HepG2 (cell line): Measurements from ENCODE around the gene PARN. TPM values are rescaled to one million over a fixed set of nuclear protein-coding genes. Genes with fewer than 3 reads are reported as not detected.

Source experiments
- GABPB1 ChIP-seq: IDR thresholded peaks from 2 replicates; pipeline ENCODE4 v1.6.1; 2016; ENCODE audit warnings: mild to moderate bottlenecking, missing genetic modification reagents, moderate library complexity, missing compliant biosample characterization
- KAT2B ChIP-seq: fragments of 150-350 bp; IDR thresholded peaks from 2 replicates; pipeline ENCODE4 v1.6.1; 2014; ENCODE audit warnings: low read depth, low read length, borderline replicate concordance
- NCOR1 ChIP-seq: fragments of 200-600 bp; sonication (generic); IDR thresholded peaks from 2 replicates; pipeline ENCODE4 v1.7.0; 2017; ENCODE audit warnings: antibody characterized with exemption, low read length, borderline replicate concordance
- TFE3 ChIP-seq: IDR thresholded peaks from 2 replicates; pipeline ENCODE4 v1.6.1; 2016
- TOE1 ChIP-seq: sonication (generic); formaldehyde crosslinking; IDR thresholded peaks from 2 replicates; pipeline ENCODE4 v1.4.0; 2020; ENCODE audit warnings: mild to moderate bottlenecking, missing genetic modification reagents
- TSC22D2 ChIP-seq: sonication (generic); formaldehyde crosslinking; IDR thresholded peaks from 2 replicates; pipeline ENCODE4 v1.5.1; 2020; ENCODE audit warnings: missing genetic modification reagents, mild to moderate bottlenecking, borderline replicate concordance
- UBTF ChIP-seq: sonication (generic); formaldehyde crosslinking; IDR thresholded peaks from 2 replicates; pipeline ENCODE4 v1.4.0; 2020; ENCODE audit warnings: mild to moderate bottlenecking, missing genetic modification reagents
- YY1 ChIP-seq: IDR thresholded peaks from 2 replicates; pipeline ENCODE4 v1.6.1; 2011; ENCODE audit warnings: low read length, low read depth, moderate library complexity, mild to moderate bottlenecking; ENCODE audit not compliant: insufficient read depth, insufficient replicate concordance
- ZFP37 ChIP-seq: sonication (generic); formaldehyde crosslinking; IDR thresholded peaks from 2 replicates; pipeline ENCODE4 v1.4.0; 2020; ENCODE audit warnings: missing genetic modification reagents, borderline replicate concordance
- ZNF101 ChIP-seq: sonication (generic); formaldehyde crosslinking; IDR thresholded peaks from 2 replicates; pipeline ENCODE4 v1.4.0; 2020; ENCODE audit warnings: mild to moderate bottlenecking, low read depth, missing genetic modification reagents, borderline replicate concordance
- ZNF205 ChIP-seq: IDR thresholded peaks from 2 replicates; pipeline ENCODE4 v1.6.1; 2018; ENCODE audit warnings: missing biosample characterization, missing genetic modification reagents
- ZNF335 ChIP-seq: sonication (generic); formaldehyde crosslinking; IDR thresholded peaks from 2 replicates; pipeline ENCODE4 v1.4.0; 2020; ENCODE audit warnings: missing genetic modification reagents
- ZNF382 ChIP-seq: sonication (generic); formaldehyde crosslinking; IDR thresholded peaks from 2 replicates; pipeline ENCODE4 v1.5.0; 2020; ENCODE audit warnings: missing genetic modification reagents, mild to moderate bottlenecking, borderline replicate concordance
- ZNF550 ChIP-seq: sonication (generic); formaldehyde crosslinking; IDR thresholded peaks from 2 replicates; pipeline ENCODE4 v1.4.0; 2020; ENCODE audit warnings: mild to moderate bottlenecking, missing genetic modification reagents, borderline replicate concordance
- ZNF678 ChIP-seq: sonication (generic); formaldehyde crosslinking; IDR thresholded peaks from 2 replicates; pipeline ENCODE4 v1.4.0; 2020; ENCODE audit warnings: mild to moderate bottlenecking, missing genetic modification reagents
- ZSCAN5A ChIP-seq: sonication (generic); formaldehyde crosslinking; IDR thresholded peaks from 2 replicates; pipeline ENCODE4 v1.8.0; 2022; ENCODE audit warnings: mild to moderate bottlenecking, missing genetic modification reagents, borderline replicate concordance
- polyA plus RNA-seq, 8 experiments: library from polyadenylated mRNA; depleted of rRNA in 3 of 8; stranded (reverse) in 7 of 8; unstranded in 1 of 8; fragments of >200 nt; fragmentation: Illumina TruSeq in 4 of 8; extraction: Trizol in 4 of 8; gene quantifications; 2 replicates each; pipeline versions ENCODE4 v1.2.1 to v1.2.3, GENCODE V29; 2011 to 2016; ENCODE audit warnings: low read depth in 4 of 8, missing spikeins in 1 of 8, mixed read lengths in 1 of 8; ENCODE audit not compliant: insufficient read depth in 1 of 8
- total RNA-seq, 5 experiments: library from RNA; depleted of rRNA; stranded (reverse); fragments of >200 nt; fragmentation: Illumina TruSeq; extraction: Trizol; gene quantifications; 2 replicates each; pipeline ENCODE4 v1.2.3, GENCODE V29; 2016; ENCODE audit warnings: low read depth in 1 of 5
- TF ChIP-seq, protein P1 (sequence below): sonication (generic); formaldehyde crosslinking; IDR thresholded peaks from 2 replicates; pipeline ENCODE4 v1.5.1; 2020; ENCODE audit warnings: mild to moderate bottlenecking, missing genetic modification reagents, moderate library complexity
- TF ChIP-seq, protein P2 (sequence below): sonication (generic); formaldehyde crosslinking; IDR thresholded peaks from 2 replicates; pipeline ENCODE4 v1.5.1; 2020; ENCODE audit warnings: mild to moderate bottlenecking, moderate library complexity, missing genetic modification reagents

Gene PARN
- total and polyA plus RNA-seq, 2 of the 13 experiments (the other 11 are each of a cell fraction or from before 2014, with no cell fraction given): 13.3 to 47.6 TPM

DNA sequence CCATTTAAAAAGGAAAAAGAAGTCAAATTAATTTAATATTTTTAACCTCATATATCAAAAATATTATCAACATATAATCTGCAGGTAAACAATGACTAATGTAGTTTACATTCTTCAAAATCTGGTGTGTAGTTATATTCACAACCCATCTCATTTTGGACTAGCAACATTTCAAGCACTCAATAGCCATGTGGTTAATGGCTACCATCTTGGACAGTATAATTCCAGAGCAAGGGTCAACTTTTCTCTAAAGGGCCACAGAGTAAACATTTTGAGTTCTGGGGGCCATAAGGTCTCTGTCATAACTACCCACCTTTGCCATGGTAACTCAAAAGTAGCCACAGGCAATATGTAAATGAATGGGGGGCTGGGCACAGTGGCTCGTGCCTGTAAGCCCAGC is 153.9 kb downstream of the PARN start (continued):
- TF ChIP-seq YY1: peak; percentile 57
- 0 out of 2 replicates have a peak, but pooled peaks have one; percentile 12 for TF ChIP-seq NCOR1
- no peak for TF ChIP-seq ZNF335 (CRISPR knock-in tag)
- TF ChIP-seq TSC22D2 (CRISPR knock-in tag): no peak
- no peak for TF ChIP-seq TOE1 (CRISPR knock-in tag)
- 0 out of 2 replicates have a peak, but pooled peaks have one; percentile 22 for TF ChIP-seq ZNF205 (CRISPR knock-in tag)
- TF ChIP-seq, protein P1, sequence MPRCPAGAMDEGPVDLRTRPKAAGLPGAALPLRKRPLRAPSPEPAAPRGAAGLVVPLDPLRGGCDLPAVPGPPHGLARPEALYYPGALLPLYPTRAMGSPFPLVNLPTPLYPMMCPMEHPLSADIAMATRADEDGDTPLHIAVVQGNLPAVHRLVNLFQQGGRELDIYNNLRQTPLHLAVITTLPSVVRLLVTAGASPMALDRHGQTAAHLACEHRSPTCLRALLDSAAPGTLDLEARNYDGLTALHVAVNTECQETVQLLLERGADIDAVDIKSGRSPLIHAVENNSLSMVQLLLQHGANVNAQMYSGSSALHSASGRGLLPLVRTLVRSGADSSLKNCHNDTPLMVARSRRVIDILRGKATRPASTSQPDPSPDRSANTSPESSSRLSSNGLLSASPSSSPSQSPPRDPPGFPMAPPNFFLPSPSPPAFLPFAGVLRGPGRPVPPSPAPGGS (CRISPR knock-in tag): no peak
- no peak for TF ChIP-seq UBTF (CRISPR knock-in tag)
- no peak for TF ChIP-seq KAT2B
- TF ChIP-seq ZNF678 (CRISPR knock-in tag): no peak
- TF ChIP-seq, protein P2, sequence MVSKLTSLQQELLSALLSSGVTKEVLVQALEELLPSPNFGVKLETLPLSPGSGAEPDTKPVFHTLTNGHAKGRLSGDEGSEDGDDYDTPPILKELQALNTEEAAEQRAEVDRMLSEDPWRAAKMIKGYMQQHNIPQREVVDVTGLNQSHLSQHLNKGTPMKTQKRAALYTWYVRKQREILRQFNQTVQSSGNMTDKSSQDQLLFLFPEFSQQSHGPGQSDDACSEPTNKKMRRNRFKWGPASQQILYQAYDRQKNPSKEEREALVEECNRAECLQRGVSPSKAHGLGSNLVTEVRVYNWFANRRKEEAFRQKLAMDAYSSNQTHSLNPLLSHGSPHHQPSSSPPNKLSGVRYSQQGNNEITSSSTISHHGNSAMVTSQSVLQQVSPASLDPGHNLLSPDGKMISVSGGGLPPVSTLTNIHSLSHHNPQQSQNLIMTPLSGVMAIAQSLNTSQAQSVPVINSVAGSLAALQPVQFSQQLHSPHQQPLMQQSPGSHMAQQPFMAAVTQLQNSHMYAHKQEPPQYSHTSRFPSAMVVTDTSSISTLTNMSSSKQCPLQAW (CRISPR knock-in tag): no peak
- no peak for TF ChIP-seq ZNF550 (CRISPR knock-in tag)
- TF ChIP-seq GABPB1 (CRISPR knock-in tag): no peak
- no peak for TF ChIP-seq ZNF101 (CRISPR knock-in tag)
- TF ChIP-seq ZFP37 (CRISPR knock-in tag): no peak
- no peak for TF ChIP-seq ZNF382
- no peak for TF ChIP-seq TFE3
- no peak for TF ChIP-seq ZSCAN5A (CRISPR knock-in tag)
